DOHH2 (cell line): ENCODE data around the gene NUDT16L1.

Experiments
- CTCF ChIP-seq: fragments of 200-600 bp; sonication (generic); IDR thresholded peaks from one replicate; pipeline ENCODE4 v1.5.1; 2014; ENCODE audit warnings: antibody characterized with exemption, mild to moderate bottlenecking, low read depth, low read length; ENCODE audit not compliant: poor library complexity, severe bottlenecking
- EZH2phosphoT487 ChIP-seq: fragments of 200-600 bp; sonication (generic); IDR thresholded peaks from 2 replicates; pipeline ENCODE4 v1.6.1; 2017; ENCODE audit warnings: borderline replicate concordance, mild to moderate bottlenecking, antibody characterized with exemption, low read length, moderate library complexity, mixed read lengths

- no peak for TF ChIP-seq CTCF
- TF ChIP-seq EZH2phosphoT487: no peak
Observed at GRCh38 chr16:4651827-4652226, 41.5 kb upstream of the NUDT16L1 start.
